ENCODE measurements around the gene AKR1C1.
"Not testable (repeated sequence)": the region's sequence is repeated elsewhere in the genome, so short reads cannot be mapped to it uniquely, and the experiment has no call there.

Gene AKR1C1

GRCh38 chr10:5010043-5010442 is 46.8 kb downstream of the AKR1C1 start:
- H3K27me3 Mint-ChIP-seq; H3K4me3 Mint-ChIP-seq; H3K36me3 Mint-ChIP-seq; H3K9me3 Mint-ChIP-seq; ATAC-seq (ENCODE audit: low read depth); H3K4me1 Mint-ChIP-seq; DNase-seq (ENCODE audit: low spot score in 2 of 2); H3K27ac Mint-ChIP-seq: not testable (repeated sequence)

- H3K27me3 Mint-ChIP-seq; H3K4me1 Mint-ChIP-seq; H3K9me3 Mint-ChIP-seq; H3K4me3 Mint-ChIP-seq; H3K27ac Mint-ChIP-seq; ATAC-seq (ENCODE audit: low read depth); DNase-seq (ENCODE audit: low spot score in 2 of 2); H3K36me3 Mint-ChIP-seq: not testable (repeated sequence)
Measured at GRCh38 chr10:5011392-5011791, 48.2 kb downstream of the AKR1C1 start.

DNA sequence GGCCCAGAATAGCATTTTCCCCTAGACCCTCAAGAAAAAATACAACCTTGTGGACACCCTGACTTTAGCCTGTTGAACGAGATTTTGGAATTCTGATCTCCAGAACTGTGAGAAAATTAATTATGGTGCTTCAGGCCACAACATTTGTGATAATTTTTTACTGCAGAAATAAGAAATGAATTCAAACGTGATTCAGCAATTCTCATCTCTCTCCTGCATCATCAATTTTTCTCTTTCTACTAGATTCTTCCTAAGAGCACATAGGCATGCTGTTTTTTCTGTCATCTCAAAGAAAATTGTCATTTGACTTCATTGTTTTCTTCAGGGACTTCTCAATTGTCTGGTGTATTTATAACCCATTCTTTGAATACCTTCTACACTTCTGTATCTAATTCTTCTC is 49.4 kb downstream of the AKR1C1 start:
- Mint-ChIP-seq H3K9me3 (peaks cover 1% of the 10 kb centered on the region), H3K36me3 (no peaks in the 10 kb centered on the region), H3K4me1 (no peaks in the 10 kb centered on the region), H3K4me3 (no peak overlapping the region), H3K27ac (no peak overlapping the region), H3K27me3 (no peaks in the 10 kb centered on the region)
- DNase-seq (ENCODE audit: low spot score in 2 of 2) (no peak), ATAC-seq (ENCODE audit: low read depth) (no peak)

DNA sequence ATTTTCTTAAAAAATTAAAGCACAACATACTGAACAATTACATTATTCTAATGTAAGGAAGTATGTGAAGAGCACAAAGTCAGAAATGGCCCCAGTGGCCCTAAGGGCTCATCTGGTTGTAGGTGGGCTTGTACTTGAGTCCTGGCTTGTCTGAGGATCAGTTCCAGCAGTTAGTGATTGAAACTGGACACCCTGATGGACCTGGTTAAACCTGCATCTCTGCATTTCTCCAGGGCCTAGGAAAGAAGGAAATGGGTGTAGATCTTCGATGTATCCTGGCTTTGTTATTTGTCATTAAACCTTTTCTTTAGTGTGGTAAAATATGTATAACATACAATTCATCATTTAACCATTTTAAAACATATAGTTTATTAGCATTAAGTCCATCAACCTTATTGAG is 50.2 kb downstream of the AKR1C1 start:
- Mint-ChIP-seq H3K9me3 (peaks cover 1% of the 10 kb centered on the region), H3K4me1 (no peaks in the 10 kb centered on the region), H3K36me3 (no peaks in the 10 kb centered on the region), H3K27me3 (no peaks in the 10 kb centered on the region), H3K4me3 (no peak overlapping the region), H3K27ac (no peak overlapping the region)
- DNase-seq (ENCODE audit: low spot score in 2 of 2) (no peak), ATAC-seq (ENCODE audit: low read depth) (no peak)

DNA sequence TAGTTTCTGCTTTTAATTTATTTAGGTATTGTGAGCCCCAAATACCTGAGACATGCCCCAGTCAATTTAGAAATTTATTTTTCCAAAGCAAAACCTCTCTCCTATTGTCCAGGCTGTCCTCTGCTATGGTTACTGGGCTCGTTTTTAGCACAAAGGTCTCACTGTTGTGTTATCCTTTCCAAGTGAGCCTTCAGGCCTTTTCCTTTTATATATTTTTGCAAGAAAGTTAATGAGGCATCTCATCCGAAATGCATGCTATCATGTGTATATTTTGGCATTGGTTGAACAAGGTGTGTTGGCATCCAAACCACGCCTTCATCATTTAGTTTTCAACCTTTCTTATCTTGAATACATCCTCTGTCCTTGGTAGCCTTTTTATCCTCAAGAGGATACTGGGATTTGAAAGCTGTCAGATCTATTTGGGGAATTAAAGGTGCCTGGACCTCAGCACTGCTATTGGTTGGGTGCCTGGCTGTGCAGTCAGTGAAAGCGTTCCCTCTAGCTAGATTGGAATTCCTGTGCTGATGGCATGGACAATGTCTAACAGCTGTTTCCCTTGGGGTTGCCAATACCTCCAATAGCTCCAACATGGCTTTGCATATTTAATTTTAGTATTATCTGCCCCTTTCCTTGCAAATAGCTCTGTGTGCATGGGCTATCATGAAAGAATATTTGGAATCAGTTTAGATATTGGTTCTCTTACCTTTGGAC is 51.1 kb downstream of the AKR1C1 start:
- not testable (repeated sequence) for H3K27me3 Mint-ChIP-seq, H3K36me3 Mint-ChIP-seq, H3K9me3 Mint-ChIP-seq

GRCh38 chr10:5014936-5015335 is 51.7 kb downstream of the AKR1C1 start:
- Mint-ChIP-seq H3K4me3 (no peak overlapping the region), H3K27ac (no peak overlapping the region), H3K9me3 (peaks cover 1% of the 10 kb centered on the region), H3K36me3 (no peaks in the 10 kb centered on the region), H3K4me1 (no peaks in the 10 kb centered on the region), H3K27me3 (no peaks in the 10 kb centered on the region)
- DNase-seq (ENCODE audit: low spot score in 2 of 2) (no peak), ATAC-seq (ENCODE audit: low read depth) (no peak)

More for the DNA sequence above, 51.1 kb downstream of the AKR1C1 start:
- not testable (repeated sequence) for H3K27ac Mint-ChIP-seq; ATAC-seq (ENCODE audit: low read depth); H3K4me3 Mint-ChIP-seq; H3K4me1 Mint-ChIP-seq; DNase-seq (ENCODE audit: low spot score in 2 of 2)

GRCh38 chr10:5018134-5018533 is 54.9 kb downstream of the AKR1C1 start:
- Mint-ChIP-seq H3K9me3 (peaks cover 2% of the 10 kb centered on the region), H3K27me3 (no peaks in the 10 kb centered on the region), H3K4me1 (no peaks in the 10 kb centered on the region), H3K4me3 (no peak overlapping the region), H3K27ac (no peak overlapping the region), H3K36me3 (no peaks in the 10 kb centered on the region)
- DNase-seq (ENCODE audit: low spot score in 2 of 2), result no peak
- no peak for ATAC-seq (ENCODE audit: low read depth)

DNA sequence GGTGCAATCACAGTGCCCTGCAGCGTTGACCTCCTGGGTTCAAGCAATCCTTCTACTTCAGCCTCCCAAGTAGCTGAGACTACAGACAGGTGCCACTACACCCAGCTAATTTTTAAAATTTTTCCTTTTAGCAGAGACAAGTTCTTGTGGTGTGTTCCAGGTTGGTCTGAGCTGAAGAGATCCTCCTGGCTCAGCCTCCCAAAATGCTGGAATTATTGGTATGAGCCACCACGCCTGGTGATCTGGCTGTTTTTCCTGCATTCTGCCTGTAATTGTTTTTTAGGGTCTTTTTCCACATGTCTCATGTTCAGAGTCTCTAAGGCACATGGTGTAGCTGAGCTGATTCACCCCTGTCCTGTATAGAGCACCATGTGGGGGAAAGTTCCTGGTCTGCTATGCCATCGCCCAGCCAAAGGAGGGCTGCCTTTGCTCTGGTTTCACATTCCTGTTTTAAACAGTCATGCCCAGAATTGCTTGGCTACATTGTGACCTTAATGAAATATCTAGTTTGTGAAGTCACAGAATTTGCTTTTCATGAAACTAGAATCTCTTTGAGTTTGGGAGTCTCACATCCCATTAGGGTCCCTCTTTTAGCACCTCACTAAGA is 55.6 kb downstream of the AKR1C1 start:
- not testable (repeated sequence) for DNase-seq (ENCODE audit: low spot score in 2 of 2); H3K36me3 Mint-ChIP-seq; H3K4me1 Mint-ChIP-seq; H3K4me3 Mint-ChIP-seq; H3K27me3 Mint-ChIP-seq; H3K27ac Mint-ChIP-seq; ATAC-seq (ENCODE audit: low read depth); H3K9me3 Mint-ChIP-seq

DNA sequence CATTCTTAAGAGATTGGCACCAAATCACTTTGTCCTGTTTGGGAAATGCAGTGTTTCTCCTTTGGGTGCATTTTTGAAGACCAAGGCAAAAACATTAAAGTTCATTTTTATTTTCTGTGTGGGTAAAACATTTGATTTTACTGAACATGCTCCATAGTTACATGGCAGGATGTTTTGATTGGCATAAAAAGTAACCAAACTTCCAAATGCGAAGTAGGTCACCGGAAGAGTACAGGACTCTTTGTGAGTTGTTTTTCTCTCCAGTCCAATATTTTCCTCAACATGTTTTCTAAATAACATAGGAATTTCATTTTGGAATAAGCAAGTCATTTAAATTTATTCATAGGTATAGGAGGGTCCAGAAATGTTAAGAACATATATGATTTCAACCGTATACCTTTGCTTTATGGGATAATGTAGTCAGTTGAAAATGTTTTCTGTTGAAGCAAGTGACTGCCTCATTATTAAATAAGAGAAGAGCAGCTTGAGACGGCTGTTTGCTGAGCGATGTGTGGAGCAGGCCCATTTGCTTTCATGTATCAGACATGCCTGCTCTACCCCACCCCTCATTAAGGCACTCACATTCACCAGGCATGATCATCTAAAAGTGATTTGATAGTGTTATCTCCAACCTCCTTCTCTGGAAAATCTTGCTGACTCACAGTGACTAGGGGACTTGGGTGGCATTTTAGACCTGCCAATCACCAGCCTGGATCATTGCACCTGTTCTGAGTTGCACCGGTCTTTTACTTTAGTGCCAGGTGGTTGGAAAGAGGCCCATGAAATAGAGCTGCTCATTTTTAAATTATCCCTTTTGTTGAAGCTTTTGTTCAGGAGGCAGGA is 56.8 kb downstream of the AKR1C1 start:
- not testable (repeated sequence) for H3K36me3 Mint-ChIP-seq; H3K27ac Mint-ChIP-seq; H3K27me3 Mint-ChIP-seq; H3K4me3 Mint-ChIP-seq; H3K4me1 Mint-ChIP-seq; H3K9me3 Mint-ChIP-seq; DNase-seq (ENCODE audit: low spot score in 2 of 2); ATAC-seq (ENCODE audit: low read depth)

- not testable (repeated sequence) for ATAC-seq (ENCODE audit: low read depth); H3K9me3 Mint-ChIP-seq; H3K27ac Mint-ChIP-seq; H3K27me3 Mint-ChIP-seq; H3K36me3 Mint-ChIP-seq; H3K4me3 Mint-ChIP-seq; DNase-seq (ENCODE audit: low spot score in 2 of 2); H3K4me1 Mint-ChIP-seq
Measured at GRCh38 chr10:5021624-5022290, 58.5 kb downstream of the AKR1C1 start.

DNA sequence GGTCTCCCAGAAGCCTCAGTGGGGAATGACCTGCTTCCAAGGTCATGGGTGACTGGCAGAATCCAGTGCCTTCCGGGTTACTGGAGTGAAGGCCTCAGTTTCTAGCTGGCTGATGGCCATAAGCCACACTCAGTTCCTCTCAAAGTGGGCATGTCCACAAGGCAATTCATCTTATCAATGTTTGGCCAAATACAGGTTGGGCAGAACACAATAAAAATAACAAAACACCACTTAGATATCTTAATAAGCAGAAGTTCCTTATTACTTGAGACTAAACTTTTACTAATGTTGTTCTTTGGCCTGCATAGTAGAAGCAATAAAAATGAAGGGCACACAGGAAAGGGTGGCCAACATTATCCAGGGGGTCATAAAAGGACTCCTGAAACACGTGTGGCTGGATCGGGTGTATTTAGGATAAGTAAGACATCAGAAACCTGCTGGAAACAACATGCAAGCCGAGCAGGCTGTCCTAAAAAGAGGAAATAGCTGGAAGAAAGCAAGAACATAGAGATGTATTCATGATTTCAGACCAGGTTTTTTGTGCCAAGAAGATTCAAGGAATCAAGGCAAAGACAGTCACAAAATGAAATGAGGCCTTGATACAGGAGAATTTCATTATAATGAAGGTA is 60.1 kb downstream of the AKR1C1 start:
- Mint-ChIP-seq H3K4me3 (no peak overlapping the region), H3K9me3 (peaks cover 3% of the 10 kb centered on the region), H3K36me3 (no peaks in the 10 kb centered on the region), H3K4me1 (no peaks in the 10 kb centered on the region), H3K27me3 (peaks cover 3% of the 10 kb centered on the region), H3K27ac (no peak overlapping the region)
- no peak for DNase-seq (ENCODE audit: low spot score in 2 of 2)
- no peak for ATAC-seq (ENCODE audit: low read depth)

GRCh38 chr10:5025461-5025881 is 62.3 kb downstream of the AKR1C1 start:
- H3K27me3 Mint-ChIP-seq; ATAC-seq (ENCODE audit: low read depth); H3K36me3 Mint-ChIP-seq; H3K4me1 Mint-ChIP-seq; H3K27ac Mint-ChIP-seq; H3K9me3 Mint-ChIP-seq; H3K4me3 Mint-ChIP-seq; DNase-seq (ENCODE audit: low spot score in 2 of 2): not testable (repeated sequence)

GRCh38 chr10:5030989-5031388 is 67.8 kb downstream of the AKR1C1 start:
- H3K9me3 Mint-ChIP-seq, result peaks cover 15% of the 10 kb centered on the region
- H3K36me3 Mint-ChIP-seq, result peaks cover 2% of the 10 kb centered on the region
- no peak overlapping the region for H3K4me3 Mint-ChIP-seq
- peaks cover 3% of the 10 kb centered on the region for H3K27me3 Mint-ChIP-seq
- no peak overlapping the region for H3K27ac Mint-ChIP-seq
- ATAC-seq (ENCODE audit: low read depth) (no peak), DNase-seq (ENCODE audit: low spot score in 2 of 2) (no peak)
- H3K4me1 Mint-ChIP-seq, result no peaks in the 10 kb centered on the region

Measured in memory B cell (primary cell).